ENCODE results near the gene HAUS2.
"Not testable (repeated sequence)": the region's sequence is repeated elsewhere in the genome, so short reads cannot be mapped to it uniquely, and the experiment has no call there.

Gene HAUS2

GRCh38 chr15:42582569-42583375 lies 34.1 kb downstream of the HAUS2 start:
- in situ Hi-C loops (cut with MboI; ENCODE audit: low sequenced_read_pairs) = no loop called here
- Histone ChIP-seq H3K9me3 (no peaks in the 10 kb centered on the region), H3K4me1 (peaks cover 22% of the 10 kb centered on the region), H3K4me3 (no peak overlapping the region), H3K36me3 (replicated peaks) (no peaks in the 10 kb centered on the region; the same call in 1 of the 2 replicates), H3K27me3 (ENCODE audit: low read depth) (no peaks in the 10 kb centered on the region)
- DNase-seq (ENCODE audit: low spot score in 2 of 2) = no peak

- Histone ChIP-seq H3K9me3 (no peaks in the 10 kb centered on the region), H3K27me3 (ENCODE audit: low read depth) (no peaks in the 10 kb centered on the region), H3K4me3 (no peak overlapping the region), H3K4me1 (peaks cover 22% of the 10 kb centered on the region), H3K36me3 (replicated peaks) (no peaks in the 10 kb centered on the region; the same call in 1 of the 2 replicates)
- in situ Hi-C loops (cut with MboI; ENCODE audit: low sequenced_read_pairs) = no loop called here
- peak; percentile 79 to 83 for DNase-seq (ENCODE audit: low spot score in 2 of 2)
Measured at GRCh38 chr15:42584031-42584765, 35.6 kb downstream of the HAUS2 start.

GRCh38 chr15:42590619-42591237 lies 42.1 kb downstream of the HAUS2 start:
- Histone ChIP-seq H3K9me3 (no peaks in the 10 kb centered on the region), H3K4me3 (no peak overlapping the region), H3K27me3 (ENCODE audit: low read depth) (no peaks in the 10 kb centered on the region), H3K4me1 (no peaks in the 10 kb centered on the region), H3K36me3 (replicated peaks) (no peaks in the 10 kb centered on the region; the same call in none of the 2 replicates)
- in situ Hi-C loops (cut with MboI; ENCODE audit: low sequenced_read_pairs) = no loop called here
- DNase-seq (ENCODE audit: low spot score in 2 of 2) = no peak

- no peaks in the 10 kb centered on the region; the same call in none of the 2 replicates for H3K36me3 ChIP-seq (replicated peaks)
- no peak overlapping the region for H3K4me3 ChIP-seq
- no peaks in the 10 kb centered on the region for H3K27me3 ChIP-seq (ENCODE audit: low read depth)
- H3K4me1 ChIP-seq = no peaks in the 10 kb centered on the region
- no peaks in the 10 kb centered on the region for H3K9me3 ChIP-seq
- in situ Hi-C loops (cut with MboI; ENCODE audit: low sequenced_read_pairs) = no loop called here
- peak in 1 of 2 experiments; percentile 34 for DNase-seq (ENCODE audit: low spot score in 2 of 2)
Measured at GRCh38 chr15:42591238-42591934, 42.7 kb downstream of the HAUS2 start.

GRCh38 chr15:42592716-42593115 lies 44.1 kb downstream of the HAUS2 start:
- in situ Hi-C loops (cut with MboI; ENCODE audit: low sequenced_read_pairs) = no loop called here
- no peak for DNase-seq (ENCODE audit: low spot score in 2 of 2)

GRCh38 chr15:42593143-42593542 lies 44.5 kb downstream of the HAUS2 start:
- Histone ChIP-seq H3K27me3 (ENCODE audit: low read depth) (no peaks in the 10 kb centered on the region), H3K9me3 (no peaks in the 10 kb centered on the region), H3K4me3 (no peak overlapping the region), H3K4me1 (no peaks in the 10 kb centered on the region), H3K36me3 (replicated peaks) (no peaks in the 10 kb centered on the region; the same call in 1 of the 2 replicates)
- no peak for DNase-seq (ENCODE audit: low spot score in 2 of 2)
- in situ Hi-C loops (cut with MboI; ENCODE audit: low sequenced_read_pairs) = no loop called here

More at GRCh38 chr15:42592716-42593115, 44.1 kb downstream of the HAUS2 start:
- no peaks in the 10 kb centered on the region; the same call in none of the 2 replicates for H3K36me3 ChIP-seq (replicated peaks)
- H3K9me3 ChIP-seq = no peaks in the 10 kb centered on the region
- no peak overlapping the region for H3K4me3 ChIP-seq
- H3K27me3 ChIP-seq (ENCODE audit: low read depth) = no peaks in the 10 kb centered on the region
- H3K4me1 ChIP-seq = no peaks in the 10 kb centered on the region

GRCh38 chr15:42594095-42594494 lies 45.5 kb downstream of the HAUS2 start:
- in situ Hi-C loops (cut with MboI; ENCODE audit: low sequenced_read_pairs) = no loop called here
- DNase-seq (ENCODE audit: low spot score in 2 of 2) = no peak
- Histone ChIP-seq H3K4me3 (no peak overlapping the region), H3K27me3 (ENCODE audit: low read depth) (no peaks in the 10 kb centered on the region), H3K4me1 (no peaks in the 10 kb centered on the region), H3K9me3 (no peaks in the 10 kb centered on the region), H3K36me3 (replicated peaks) (no peaks in the 10 kb centered on the region; the same call in 1 of the 2 replicates)

- Histone ChIP-seq H3K9me3 (no peaks in the 10 kb centered on the region), H3K4me3 (no peak overlapping the region), H3K4me1 (no peaks in the 10 kb centered on the region), H3K27me3 (ENCODE audit: low read depth) (no peaks in the 10 kb centered on the region), H3K36me3 (replicated peaks) (peaks cover 7% of the 10 kb centered on the region; the same call in 1 of the 2 replicates)
- no peak for DNase-seq (ENCODE audit: low spot score in 2 of 2)
- in situ Hi-C loops (cut with MboI; ENCODE audit: low sequenced_read_pairs) = no loop called here
Measured at GRCh38 chr15:42595626-42596240, 47.1 kb downstream of the HAUS2 start.

- H3K4me1 ChIP-seq; in situ Hi-C loops (cut with MboI; ENCODE audit: low sequenced_read_pairs); H3K4me3 ChIP-seq; H3K27me3 ChIP-seq (ENCODE audit: low read depth); H3K36me3 ChIP-seq (replicated peaks); DNase-seq (ENCODE audit: low spot score in 2 of 2); H3K9me3 ChIP-seq: not testable (repeated sequence)
Measured at GRCh38 chr15:42601316-42601715, 52.7 kb downstream of the HAUS2 start.

GRCh38 chr15:42602501-42602900 lies 53.9 kb downstream of the HAUS2 start:
- H3K9me3 ChIP-seq = no peaks in the 10 kb centered on the region
- in situ Hi-C loops (cut with MboI; ENCODE audit: low sequenced_read_pairs) = no loop called here

GRCh38 chr15:42603978-42604377 lies 55.3 kb downstream of the HAUS2 start:
- Histone ChIP-seq H3K27me3 (ENCODE audit: low read depth) (no peaks in the 10 kb centered on the region), H3K4me3 (no peak overlapping the region), H3K36me3 (replicated peaks) (0 out of 2 replicates have a peak, but pooled peaks cover 7% of the 10 kb centered on the region), H3K9me3 (no peaks in the 10 kb centered on the region), H3K4me1 (no peaks in the 10 kb centered on the region)
- in situ Hi-C loops (cut with MboI; ENCODE audit: low sequenced_read_pairs) = no loop called here
- no peak for DNase-seq (ENCODE audit: low spot score in 2 of 2)

More at GRCh38 chr15:42602501-42602900, 53.9 kb downstream of the HAUS2 start:
- H3K4me1 ChIP-seq = no peaks in the 10 kb centered on the region
- H3K36me3 ChIP-seq (replicated peaks) = 0 out of 2 replicates have a peak, but pooled peaks cover 7% of the 10 kb centered on the region
- no peaks in the 10 kb centered on the region for H3K27me3 ChIP-seq (ENCODE audit: low read depth)
- no peak overlapping the region for H3K4me3 ChIP-seq
- no peak for DNase-seq (ENCODE audit: low spot score in 2 of 2)

GRCh38 chr15:42604894-42605744 lies 56.5 kb downstream of the HAUS2 start:
- Histone ChIP-seq H3K9me3 (no peaks in the 10 kb centered on the region), H3K4me1 (no peaks in the 10 kb centered on the region), H3K27me3 (ENCODE audit: low read depth) (no peaks in the 10 kb centered on the region), H3K4me3 (no peak overlapping the region), H3K36me3 (replicated peaks) (0 out of 2 replicates have a peak, but pooled peaks cover under 1% of the 10 kb centered on the region)
- DNase-seq (ENCODE audit: low spot score in 2 of 2) = no peak
- in situ Hi-C loops (cut with MboI; ENCODE audit: low sequenced_read_pairs) = no loop called here

Data from HAP-1 (cell line).